Anterior cingulate cortex (tissue), 58 donors: ENCODE results near the gene LY86.
A peak's percentile ranks its signal among the peaks of the same experiment; 100 is the strongest.
"Not testable (repeated sequence)": the region's sequence is repeated elsewhere in the genome, so short reads cannot be mapped to it uniquely, and the experiment has no call there.

Experiments
- DNase-seq, 58 donors: peaks; one replicate each; lab custom pipeline; 2025; lab: John Stamatoyannopoulos, UW

The LY86 gene

DNA sequence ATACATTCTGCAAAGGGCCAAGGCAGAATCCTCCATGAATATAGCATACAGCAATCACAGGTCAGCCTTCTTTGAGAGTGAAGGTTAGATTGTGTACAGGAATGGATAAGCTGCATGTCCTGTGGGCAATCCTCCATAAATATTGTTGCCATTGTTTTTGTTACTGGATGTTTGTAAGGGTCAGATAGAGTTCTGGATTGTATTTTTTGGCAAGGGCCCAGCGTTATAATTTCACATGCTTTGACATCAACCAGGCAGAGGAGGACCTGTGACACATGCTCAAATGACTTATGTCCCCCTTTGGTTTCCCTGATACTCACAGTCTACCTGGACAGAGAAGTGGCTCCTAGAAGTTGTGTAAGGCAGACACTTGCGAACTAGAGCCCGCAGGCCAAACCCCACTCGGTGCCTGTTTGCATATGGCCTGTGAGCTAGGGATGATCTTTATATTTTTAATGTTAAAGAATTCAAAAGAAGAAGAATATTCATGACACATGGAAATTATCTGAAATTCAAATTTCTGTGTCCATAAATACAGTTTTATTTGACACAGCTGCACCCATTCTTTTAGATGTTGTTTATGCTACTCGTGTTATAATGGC is 5.4 kb downstream of the LY86 start:
- DNase-seq = no peak

DNA sequence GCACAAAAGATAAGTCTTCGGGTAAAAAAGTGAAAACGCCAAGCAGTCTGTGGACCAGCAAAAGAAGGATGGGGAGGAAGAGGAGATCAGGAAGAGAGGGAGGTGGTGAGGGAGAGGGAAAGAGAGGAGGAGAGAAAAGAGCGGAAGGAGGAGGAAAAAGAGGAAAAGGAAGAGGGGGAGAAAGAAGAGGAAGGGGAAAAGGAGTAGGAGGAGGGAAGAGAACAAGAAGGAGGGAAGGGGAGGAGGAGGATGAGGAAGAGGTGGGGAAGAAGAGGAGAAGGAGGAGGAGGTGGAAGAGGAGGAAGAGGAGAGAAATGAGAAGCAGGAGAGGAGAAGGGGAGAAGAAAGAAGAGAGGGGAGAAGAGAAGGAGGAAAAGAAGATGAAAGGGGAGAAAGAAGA is 6.5 kb downstream of the LY86 start:
- no peak for DNase-seq

DNA sequence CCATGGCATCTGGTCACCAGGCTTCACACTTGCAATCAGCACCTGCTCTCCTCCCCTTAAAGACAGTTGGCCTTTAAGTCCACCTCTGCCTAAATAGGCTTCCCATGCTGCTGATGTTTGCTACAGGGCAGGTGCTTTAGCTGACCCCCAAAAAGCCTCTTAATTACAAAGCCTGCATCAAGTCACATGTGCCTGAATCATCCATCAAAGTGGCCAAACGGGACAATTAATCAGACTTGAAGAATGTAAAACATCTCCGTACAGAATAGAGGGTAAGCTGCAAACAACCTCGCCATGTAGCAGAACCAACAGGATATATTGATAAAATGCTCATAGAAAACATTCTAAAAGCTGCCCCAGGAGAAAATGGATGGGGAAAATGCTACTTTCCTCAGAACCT is 7.4 kb downstream of the LY86 start:
- no peak for DNase-seq

DNA sequence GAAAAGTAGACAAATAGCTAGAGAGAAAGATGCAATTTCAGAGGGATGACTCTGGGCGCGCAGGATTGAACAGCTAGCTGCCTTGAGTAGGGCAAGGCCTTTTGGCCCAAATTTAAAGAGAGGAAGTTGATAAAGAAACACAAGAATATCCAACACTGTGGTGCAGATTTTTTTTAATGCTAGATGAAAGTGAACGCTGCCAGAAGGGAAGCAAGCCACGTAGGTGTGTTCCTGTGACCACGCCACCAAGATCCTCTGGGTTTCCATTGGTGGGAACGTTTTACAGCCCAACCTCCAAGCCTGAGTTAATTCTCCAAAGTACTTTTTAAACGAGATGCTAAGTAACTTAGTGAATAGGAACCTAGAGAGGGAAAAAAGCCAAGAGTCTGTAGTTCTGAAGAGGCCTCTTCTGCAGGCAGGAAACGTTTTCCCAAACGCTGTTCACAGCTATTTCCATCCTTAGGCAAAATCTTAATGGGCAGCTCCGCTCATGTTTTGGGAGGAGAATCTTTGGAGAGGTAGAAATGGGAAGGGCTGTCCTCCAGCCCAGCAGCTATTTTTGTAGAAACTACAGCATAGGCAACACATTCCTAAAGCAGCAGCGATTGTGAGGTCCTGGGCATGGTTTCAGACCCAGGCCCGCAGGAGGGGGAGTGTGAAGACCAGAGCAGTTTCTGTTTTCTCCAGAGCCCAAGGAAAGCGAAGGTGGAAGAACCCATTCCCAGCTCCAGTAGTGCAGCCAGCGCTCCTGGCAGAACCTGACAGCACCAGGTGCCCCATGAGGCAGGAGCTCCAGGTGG is 8.2 kb downstream of the LY86 start:
- DNase-seq = peak in 3 of 58 donors; percentile 29 to 37 (median 31)

DNA sequence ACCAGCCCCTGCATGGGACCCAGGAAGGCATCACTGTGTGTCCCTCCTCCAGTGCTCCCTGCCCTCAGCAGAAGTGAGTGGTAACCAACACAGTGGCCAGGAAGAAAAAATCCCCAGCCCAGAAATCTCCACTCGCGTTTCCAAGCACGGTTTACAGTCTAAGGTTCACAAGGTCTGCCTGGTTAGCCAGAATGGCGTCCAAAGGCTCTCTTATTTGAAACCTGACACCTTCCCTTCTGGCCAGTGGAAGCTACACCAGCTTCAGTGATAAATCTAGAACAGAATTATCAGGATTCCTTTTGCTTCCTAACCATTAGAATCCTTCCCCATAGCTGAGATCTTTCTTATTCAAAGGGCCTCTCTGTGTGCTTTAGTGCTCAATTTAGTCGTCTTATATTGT is 9.2 kb downstream of the LY86 start:
- DNase-seq = no peak

DNA sequence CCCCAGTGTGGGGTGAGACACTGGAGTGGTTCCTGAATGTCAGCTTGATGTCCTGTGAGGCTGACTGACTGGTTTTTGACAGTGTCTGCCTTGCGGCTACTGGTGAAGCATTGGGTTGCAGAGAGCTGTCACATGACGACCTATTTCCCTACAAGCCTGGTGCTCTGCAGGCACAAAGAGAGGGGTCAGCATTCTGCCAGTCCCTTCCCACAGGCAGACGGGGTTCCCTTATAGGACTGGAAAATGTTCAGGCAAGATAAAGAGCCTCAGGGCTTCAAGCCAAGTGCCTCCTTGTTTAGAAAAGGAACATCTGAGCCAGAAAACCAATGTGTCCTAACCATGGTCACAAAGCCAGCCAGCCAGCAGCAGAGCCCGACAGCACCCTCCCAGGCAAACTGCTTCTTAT is 11.0 kb downstream of the LY86 start:
- peak in 26 of 58 donors; percentile 16 to 61 (median 38) for DNase-seq

DNA sequence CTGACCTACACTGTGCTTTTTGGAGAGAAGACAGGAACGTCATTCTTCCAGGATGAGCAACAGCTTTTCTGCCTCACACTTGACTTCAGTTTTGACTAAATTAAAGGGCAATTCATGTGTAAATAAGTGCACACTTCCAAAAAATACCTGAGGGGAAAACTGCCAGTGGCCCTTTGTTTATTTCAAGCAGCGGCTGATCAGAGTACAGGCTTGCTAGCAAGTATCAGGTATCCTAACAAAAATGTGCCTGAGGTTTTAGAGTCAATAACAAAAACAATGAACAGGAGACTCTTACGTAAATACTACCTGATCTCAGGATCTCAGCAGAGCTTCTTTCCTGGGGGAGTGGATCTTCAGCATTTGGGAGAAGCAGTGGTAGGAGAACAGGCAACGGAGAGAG is 12.4 kb downstream of the LY86 start:
- no peak for DNase-seq

DNA sequence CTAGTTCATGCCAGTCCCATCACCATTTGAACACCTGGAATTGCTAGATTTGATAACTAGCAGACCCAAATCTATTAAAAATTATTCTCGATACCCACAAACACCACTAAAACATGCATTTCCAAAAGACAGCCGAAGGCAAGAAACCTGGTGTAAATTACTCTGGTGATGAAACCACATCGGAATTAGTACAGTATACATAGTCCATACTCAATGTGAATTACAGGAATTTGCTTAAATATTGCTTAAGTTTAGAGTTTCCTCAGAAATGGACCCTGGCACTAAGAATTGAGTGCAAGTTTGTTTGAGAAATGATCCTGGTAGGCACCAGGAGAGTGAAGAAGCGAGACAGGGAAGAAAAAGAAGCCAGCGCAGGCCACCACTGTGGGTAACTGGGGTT is 13.7 kb downstream of the LY86 start:
- no peak for DNase-seq

DNA sequence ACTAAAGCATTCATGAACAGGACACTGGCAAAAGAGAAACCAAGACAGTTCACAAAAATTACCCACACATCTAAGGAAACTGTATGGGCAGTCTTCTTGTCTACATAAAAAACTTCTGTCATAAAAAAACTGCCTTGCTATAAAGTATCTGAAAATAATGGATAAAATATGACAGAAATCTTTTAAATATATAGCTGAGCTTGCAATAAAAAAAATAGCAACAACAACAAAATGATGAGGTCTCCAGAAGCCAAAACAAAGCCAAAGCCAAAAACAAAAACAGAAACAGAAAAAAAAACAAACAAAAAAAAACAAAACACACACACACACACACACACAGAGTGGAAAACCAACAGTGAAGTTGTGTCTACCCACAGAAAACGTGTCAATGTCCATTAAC is 14.8 kb downstream of the LY86 start:
- no peak for DNase-seq

DNA sequence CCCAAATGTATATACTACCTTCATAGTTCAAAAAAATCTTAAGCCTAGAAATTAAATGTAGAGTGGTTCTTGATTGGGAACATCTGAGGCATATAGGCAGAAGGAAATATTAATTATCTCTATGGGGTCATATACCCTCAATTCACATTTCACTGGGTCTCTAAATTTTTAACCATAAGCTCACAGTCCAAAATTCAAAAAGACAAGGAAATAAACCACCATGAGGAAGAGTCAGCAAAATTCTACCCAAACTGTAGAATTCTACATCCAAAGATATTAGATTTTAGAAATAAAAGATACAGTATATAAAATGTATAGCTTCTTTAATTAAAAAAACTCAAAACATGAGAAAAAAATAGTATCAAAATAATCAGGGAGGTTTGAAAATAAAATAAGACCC is 15.5 kb downstream of the LY86 start:
- no peak for DNase-seq

DNA sequence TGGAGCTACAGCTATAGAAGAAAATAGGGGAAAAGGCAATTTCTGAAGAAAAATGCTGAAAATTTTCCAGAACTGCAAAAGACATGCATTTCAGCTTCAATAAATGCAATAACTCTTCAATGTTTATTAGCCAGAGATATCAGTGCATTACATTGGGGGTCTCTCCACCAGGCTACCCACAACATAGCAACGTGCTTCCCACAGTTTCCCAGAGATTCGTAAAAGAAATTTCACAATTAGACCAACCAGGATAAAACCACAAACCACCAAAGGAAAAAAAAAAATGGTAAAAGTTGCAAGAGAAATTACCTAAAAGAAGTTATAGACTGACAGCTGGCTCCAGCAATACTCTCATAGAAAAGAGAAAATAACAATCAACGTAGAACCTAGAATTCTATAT is 16.0 kb downstream of the LY86 start:
- DNase-seq = no peak

DNA sequence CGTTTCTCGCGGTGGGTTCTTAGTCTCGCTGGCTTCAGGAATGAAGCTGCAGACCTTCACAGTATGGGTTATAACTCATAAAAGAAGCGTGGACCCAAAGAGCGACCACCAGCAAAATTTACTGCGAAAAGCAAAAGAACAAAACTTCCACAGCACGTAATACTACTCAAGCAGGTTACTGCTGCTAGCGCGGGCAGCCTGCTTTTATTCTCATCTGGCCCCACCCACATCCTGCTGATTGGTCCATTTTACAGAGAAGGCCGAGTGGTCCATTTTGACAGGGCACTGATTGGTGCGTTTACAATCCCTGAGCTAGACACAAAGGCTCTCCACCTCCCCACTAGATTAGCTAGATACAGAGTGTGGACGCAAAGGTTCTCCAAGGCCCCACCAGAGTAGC is 17.4 kb downstream of the LY86 start:
- no peak for DNase-seq

DNA sequence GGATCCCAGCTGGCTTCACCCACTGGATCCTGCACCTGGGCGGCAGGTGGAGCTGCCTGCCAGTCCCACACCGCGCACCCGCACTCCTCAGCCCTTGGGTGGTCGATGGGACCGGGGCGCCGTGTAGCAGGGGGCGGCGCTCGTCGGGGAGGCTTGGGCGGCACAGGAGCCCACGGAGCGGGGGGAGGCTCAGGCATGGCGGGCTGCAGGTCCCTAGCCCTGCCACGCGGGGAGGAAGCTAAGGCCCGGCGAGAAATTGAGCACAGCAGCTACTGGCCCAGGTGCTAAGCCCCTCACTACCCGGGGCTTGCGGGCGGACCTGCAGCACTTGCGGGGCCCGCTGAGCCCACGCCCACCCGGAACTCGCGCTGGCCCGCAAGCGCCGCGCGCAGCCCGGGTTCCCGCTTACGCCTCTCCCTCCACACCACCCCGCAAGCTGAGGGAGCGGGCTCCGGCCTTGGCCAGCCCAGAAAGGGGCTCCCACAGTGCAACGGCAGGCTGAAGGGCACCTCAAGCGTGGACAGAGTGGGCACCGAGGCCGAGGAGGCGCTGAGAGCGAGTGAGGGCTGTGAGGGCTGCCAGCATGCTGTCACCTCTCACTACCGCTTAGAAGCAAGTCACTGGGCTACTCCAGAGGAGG is 18.0 kb downstream of the LY86 start:
- not testable (repeated sequence) for DNase-seq

DNA sequence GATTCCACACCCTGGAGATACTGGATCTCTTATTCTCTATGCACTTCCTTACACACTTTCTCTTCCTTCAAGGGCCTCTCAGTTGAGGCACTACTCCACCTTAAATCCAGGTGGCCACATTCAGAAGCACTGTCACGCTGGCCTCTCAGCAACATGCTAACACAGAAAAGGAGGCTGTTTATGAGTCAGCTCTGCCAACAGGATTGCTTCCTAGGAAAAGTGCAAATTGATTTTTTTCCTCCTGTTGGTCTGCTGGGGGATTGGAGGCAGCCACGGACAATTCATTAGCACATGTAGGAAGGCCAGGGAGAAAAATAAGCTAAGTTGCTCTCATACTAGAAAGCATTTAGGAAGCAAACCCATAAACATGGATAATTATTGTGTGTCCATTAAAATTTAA is 20.9 kb downstream of the LY86 start:
- DNase-seq = no peak

DNA sequence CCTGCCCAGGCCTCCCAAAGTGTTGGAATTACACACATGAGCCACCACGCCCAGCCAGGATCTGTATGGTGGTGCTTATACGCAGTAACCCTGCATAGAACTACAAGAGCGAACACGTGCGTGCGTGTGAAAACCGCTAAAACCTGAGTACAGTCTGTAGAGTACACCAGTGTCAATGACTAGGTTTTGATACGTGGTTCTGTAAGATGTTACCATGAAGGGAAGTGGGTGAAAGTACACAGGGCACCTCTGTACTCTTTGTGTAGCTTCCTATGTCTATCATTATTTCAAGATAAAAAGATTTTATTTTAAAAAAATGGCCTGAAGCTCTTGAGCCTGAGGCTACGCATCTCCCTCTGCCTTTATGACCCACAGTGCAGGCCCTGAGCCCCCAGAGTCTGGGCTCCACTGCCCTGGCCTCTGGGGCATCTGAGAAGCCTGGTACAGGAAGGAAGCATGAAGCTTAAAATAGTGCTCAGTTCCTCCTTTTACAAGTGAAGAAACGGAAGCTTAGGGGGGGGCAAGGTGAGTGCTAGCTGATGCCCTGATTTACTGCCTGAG is 21.6 kb downstream of the LY86 start:
- DNase-seq = no peak

DNA sequence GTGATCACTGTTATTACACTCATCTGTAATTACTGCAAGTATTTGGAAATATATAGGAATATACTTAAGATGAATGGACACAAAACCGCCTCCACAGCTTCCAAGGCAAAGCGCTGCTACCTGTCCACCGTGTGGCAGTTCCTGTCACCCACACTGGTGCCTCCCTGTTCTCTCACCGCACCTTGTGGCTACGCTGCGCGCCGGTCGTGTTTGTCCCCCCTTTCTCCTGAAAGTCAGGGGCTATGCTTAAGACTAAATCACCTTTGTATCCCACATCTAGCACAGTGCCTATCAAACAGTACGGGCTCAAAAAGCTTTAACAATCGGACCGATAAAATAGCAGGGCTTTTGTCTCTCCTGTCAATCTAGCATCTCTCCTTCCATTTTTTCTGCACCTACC is 23.0 kb downstream of the LY86 start:
- no peak for DNase-seq

DNA sequence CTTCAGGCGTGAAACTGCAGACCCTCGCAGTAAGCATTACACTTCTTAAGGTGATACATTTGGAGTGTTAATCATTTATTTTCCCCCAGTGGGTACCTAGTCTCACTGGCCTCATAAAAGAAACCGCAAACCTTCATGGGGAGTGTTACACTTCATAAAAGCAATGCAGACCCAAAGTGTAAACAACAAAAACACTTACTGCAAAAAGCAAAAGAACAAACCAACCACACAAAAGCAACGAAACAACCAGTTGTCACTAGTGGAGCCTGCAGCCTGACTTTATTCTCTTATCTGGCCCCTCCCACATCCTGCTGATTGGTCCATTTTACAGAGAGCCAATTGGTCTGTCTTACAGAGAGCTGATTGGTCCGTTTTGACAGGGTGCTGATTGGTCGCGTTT is 23.8 kb downstream of the LY86 start:
- no peak for DNase-seq

DNA sequence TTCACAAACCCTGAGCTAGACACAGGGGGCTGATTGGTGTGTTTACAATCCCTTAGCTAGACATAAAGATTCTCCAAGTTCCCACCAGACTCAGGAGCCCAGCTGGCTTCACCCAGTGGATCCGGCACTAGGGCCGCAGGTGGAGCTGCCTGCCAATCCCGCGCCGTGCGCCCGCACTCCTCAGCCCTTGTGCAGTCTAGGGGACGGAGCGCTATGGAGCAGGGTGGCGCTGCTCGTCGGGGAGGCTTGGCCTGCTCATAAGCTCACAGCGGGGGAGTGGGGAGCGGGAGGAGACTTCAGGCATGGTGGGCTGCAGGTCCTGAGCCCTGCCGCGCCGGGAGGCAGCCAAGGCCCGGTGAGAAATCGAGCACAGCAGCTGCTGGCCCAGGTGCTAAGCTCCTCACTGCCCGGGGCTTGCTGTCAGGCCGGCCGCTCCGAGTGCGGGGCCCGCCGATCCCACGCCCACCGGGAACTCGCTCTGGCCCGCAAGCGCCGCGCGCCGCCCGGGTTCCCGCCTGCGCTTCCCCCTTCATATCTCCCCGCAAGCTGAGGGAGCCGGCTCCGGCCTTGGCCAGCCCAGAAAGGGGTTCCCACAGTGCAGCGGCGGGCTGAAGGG is 24.7 kb downstream of the LY86 start:
- DNase-seq = not testable (repeated sequence)

DNA sequence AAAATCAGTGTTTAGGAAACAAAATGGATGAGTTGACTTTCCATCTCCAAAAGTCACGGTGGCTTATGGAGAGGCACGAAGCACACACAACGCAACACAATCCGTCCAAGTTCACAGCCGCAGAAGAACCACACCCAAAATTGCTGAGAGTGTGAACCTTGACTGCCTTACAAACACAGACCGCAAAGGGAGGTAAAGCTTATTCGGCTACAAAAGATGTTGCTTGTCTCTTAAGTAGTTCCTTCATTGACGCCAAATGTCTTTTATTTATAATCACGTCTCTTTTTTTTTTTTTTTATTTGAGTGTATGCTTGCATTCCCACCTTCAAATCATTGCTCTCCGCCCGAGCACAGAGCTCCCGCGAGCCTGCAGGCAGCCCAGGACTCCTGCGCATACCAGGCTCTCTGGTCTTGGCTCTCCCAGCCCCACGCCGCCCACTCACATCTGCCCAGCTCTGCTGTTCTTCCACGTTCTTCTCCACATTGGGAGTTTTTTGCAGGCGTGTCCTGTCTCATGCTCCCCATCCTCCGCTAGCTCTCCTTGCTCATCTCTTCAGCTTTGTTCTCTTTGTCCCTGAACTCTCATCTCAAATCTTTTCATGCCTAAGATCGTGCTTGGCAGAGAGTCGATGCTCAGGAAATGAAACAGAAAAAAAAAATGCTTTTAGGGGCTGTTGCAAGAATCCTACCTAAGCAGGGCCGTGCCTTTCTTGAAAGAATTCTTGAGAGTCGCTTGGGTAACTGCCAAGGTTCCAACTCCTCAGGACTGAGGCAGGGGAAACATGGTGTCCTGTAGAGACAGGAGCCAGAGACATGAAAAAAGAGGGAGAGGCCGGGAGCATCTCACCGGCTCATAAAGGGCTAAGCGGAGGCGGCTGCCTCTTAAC is 25.8 kb downstream of the LY86 start:
- peak in 43 of 58 donors; percentile 11 to 87 (median 53) for DNase-seq

DNA sequence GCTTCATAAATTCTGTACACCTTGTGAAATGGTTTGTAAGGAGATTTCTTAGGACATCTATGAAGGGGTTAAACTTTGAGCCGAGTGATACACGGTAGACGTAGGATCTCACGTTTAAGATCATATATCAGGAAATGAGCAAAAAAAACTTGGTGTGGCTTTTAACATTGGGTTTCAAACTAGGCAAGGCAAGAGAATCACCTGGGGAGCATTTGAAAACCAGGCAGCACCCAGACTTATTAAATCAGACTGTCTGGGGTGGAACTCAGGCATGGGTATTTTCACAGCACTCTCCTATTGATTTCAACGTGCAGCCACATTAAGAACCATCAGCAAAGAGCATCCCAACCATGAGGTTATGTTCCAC is 26.4 kb downstream of the LY86 start:
- DNase-seq = no peak
